Epithelial cell of proximal tubule (primary cell): ENCODE measurements around the gene CHPF2. TPM values are rescaled to one million over a fixed set of nuclear protein-coding genes. Genes with fewer than 3 reads are reported as not detected.

Experiments used
- DNase-seq: peaks from one replicate; pipeline ENCODE4 v3.0.0-alpha.2; 2011; ENCODE audit warnings: low read depth
- H3K4me3 ChIP-seq: 2 replicates; pipeline ENCODE4 v1.5.1; 2011; ENCODE audit warnings: low read depth, mild to moderate bottlenecking, low read length
- total RNA-seq: library from RNA; depleted of rRNA; stranded (reverse); fragments of >200 nt; gene quantifications from 2 replicates; pipeline ENCODE4 v1.2.3, GENCODE V29; 2015
- TF ChIP-seq, protein P1 (sequence below): conservative IDR thresholded peaks from 2 replicates; pipeline ENCODE4 v1.5.1; 2012; ENCODE audit warnings: low read depth, mild to moderate bottlenecking, low read length

The CHPF2 gene
- total RNA-seq, 1 donor from 2014 or later = 40.1 TPM

DNA sequence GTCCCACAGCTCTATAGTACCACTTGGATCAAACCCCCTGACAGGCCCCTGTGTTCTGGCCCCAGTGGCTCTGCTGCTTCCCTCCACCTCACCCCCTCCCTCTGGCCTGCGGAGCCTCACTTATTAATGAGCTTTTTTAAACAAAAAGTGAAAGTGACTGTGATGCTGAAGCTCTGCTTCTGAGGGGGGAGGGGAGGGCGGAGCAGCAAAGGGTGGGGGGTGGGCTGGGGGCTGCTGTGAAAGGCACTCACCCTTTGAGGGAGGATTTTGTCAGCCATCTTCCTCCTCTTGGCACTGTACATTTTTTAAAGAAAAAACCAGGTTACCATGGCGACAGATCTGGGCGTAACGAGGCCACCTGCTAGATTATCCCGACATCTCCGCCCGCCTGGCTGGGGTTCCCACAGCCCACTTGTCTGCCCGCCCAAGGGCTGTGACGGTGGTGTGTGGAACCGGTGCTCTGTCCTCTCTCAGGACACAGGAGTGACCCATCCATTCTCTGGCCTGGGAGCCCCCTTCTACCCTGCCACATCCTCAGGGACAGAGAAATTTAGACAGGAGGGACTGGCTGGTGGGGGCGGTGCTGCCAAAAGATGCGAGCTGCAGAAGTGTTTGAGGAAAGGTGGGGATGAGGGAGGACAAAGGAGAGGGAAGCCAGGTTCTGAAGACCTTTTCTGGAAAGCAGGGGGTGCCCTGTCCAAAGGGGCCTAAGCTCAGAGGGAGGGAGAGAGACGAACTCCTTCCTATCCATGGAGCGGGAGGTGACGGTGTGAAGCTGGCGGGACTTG is 11.3 kb downstream of the CHPF2 start:
- TF ChIP-seq, protein P1, sequence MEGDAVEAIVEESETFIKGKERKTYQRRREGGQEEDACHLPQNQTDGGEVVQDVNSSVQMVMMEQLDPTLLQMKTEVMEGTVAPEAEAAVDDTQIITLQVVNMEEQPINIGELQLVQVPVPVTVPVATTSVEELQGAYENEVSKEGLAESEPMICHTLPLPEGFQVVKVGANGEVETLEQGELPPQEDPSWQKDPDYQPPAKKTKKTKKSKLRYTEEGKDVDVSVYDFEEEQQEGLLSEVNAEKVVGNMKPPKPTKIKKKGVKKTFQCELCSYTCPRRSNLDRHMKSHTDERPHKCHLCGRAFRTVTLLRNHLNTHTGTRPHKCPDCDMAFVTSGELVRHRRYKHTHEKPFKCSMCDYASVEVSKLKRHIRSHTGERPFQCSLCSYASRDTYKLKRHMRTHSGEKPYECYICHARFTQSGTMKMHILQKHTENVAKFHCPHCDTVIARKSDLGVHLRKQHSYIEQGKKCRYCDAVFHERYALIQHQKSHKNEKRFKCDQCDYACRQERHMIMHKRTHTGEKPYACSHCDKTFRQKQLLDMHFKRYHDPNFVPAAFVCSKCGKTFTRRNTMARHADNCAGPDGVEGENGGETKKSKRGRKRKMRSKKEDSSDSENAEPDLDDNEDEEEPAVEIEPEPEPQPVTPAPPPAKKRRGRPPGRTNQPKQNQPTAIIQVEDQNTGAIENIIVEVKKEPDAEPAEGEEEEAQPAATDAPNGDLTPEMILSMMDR = no peak
- DNase-seq = no peak

GRCh38 chr7:151244196-151244840 is 12.0 kb downstream of the CHPF2 start:
- DNase-seq = no peak
- TF ChIP-seq, protein P1 = peak; percentile 95
- no peak overlapping the region for H3K4me3 ChIP-seq

More for the DNA sequence above, 11.3 kb downstream of the CHPF2 start:
- H3K4me3 ChIP-seq = no peak overlapping the region

GRCh38 chr7:151244841-151245346 is 12.6 kb downstream of the CHPF2 start:
- TF ChIP-seq, protein P1 = no peak
- DNase-seq = no peak
- H3K4me3 ChIP-seq = peak overlapping the region; percentile 22

- H3K4me3 ChIP-seq = peak overlapping the region; percentile 22
- no peak for DNase-seq
Measured at GRCh38 chr7:151245360-151246101, 13.2 kb downstream of the CHPF2 start.

GRCh38 chr7:151246102-151246850 is 14.0 kb downstream of the CHPF2 start:
- TF ChIP-seq, protein P1 = no peak
- no peak for DNase-seq
- no peak overlapping the region for H3K4me3 ChIP-seq

More at GRCh38 chr7:151245360-151246101, 13.2 kb downstream of the CHPF2 start:
- TF ChIP-seq, protein P1 = peak; percentile 43
